ENCODE data around the gene CDH23.
A peak's percentile ranks its signal among the peaks of the same experiment; 100 is the strongest.
"Not testable (repeated sequence)": the region's sequence is repeated elsewhere in the genome, so short reads cannot be mapped to it uniquely, and the experiment has no call there.

The CDH23 gene

DNA sequence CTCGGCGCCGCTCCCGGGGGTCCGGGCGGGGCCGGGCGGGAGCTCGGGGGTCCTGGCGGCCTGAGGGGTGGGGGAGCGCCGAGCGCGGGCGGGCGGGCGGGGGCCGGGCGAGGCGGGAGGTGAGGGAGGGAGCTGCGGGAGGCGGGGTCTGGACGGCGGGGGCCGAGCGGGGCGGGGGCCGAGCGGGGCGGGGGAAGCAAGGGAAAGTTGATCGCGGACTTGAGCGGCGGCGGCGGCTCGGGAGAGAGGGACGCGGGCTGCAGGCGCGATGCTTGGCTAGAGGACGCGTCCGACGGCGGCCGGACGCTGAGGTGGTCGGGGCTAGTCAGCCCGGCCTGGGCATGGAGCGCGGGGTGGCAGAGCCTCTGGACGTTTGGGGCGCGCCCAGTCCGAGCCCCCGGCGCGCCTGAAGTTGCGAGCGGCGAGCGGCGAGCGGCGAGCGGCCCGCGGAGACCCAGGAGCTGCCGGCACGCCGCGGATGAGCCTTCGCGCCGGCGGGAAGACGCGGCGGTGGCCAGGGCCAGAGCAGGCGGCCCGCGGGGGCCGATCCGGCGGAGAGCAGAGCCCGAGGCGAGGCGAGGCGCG is at the start of gene CDH23:
Gene CDH23 (plus strand): TSS at position 210 of the 585 bp plus-strand sequence. CDS start 42,912 bp downstream, outside the sequence.
- DNase-seq, result peak in 1 of 2 experiments; percentile 26

DNA sequence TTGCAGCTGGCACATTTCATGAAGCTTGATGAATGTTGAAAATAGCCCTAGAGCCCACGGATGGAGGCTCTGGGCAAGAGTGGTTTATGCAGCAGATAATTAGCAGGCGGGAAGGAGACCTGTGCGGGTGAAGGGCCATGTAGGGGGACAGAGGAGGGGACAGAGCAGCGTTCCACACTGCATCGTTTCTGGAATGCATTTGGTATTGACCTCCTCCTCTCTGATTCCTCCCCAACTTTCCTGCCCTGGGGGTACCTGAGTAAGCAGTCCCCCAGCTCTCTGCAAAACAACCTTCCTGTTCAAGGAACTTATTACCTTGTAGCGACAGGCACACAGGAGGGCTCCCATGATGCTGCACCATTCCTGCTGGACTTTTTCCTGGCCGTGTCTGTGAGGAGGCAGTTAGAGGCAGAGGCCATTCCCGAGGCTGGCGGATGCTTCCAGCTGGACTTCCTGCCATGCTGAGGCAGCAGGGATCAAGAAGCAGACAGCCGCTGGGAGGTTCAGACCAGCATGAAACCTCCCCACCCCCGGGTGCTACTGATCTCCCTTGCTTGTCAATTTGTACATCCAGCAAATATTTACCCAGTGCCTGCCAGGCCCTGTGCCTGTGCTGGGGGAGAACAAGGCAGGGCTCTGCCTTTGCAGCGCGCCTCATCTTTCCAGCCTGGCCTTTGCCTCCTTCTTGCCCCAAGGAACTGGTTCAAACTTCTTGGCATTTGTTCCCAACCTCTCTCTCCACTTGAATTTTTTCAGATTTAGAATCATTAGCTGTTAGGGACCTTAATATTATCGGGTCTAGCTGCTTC is 48.9 kb upstream of the CDH23 start:
- no peak for DNase-seq

DNA sequence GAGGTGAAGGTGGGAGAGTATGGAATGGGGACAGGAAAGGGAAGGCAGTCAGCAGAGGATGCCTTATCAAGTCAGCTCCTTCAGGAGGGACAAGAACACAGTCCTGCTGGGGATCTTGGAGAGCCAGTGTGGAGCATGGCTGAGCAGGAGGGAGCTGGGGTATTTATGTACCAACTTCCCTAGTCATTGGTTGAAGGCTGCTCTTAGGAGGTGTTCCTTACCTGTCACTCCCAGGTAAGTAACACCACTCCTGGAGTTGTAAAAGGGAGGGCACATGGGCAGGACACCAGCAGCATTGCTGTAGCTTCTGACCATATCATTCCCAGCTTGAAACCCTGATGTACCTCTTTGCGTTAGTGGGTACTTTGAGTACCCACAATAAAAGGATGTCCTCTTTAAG is 47.9 kb upstream of the CDH23 start:
- no peak for DNase-seq

DNA sequence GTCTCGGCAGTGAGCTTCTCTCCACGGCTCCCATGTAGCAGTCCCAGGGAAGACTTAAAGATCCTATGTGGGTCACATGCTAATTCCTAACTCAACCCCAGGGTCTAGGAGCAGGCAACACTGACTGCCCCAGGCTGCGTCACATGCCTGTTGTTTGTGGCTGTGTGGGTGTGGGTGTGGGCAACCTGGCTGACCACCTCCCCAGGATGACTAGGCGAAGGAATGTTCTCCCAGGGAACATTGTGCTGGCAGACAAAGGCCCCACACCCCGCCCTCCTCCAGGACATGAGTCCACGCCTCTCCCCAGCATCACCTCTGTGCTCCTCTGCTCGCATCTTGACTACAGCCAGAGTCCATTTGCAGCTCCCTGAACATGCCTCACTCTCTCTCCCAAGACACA is 47.3 kb upstream of the CDH23 start:
- DNase-seq, result no peak

DNA sequence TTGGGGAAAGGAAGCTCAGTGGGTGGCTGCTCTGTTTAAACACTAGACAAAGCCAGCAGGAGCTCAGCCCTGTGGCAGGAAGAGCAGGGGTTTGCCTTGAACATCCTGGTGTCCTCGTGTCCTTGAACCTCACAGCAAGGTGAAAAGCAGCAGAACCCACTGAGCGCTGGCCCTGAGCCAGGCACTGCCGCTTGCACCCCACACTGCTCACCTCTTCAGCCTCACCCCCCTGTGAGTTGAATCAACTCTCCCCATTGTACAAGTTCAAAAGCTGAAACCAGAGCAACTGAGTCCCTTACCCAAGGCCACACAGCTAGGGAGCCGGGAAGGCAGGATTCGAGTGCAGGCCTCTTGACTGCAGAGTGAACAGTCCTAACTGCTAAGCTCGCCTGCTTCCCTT is 45.6 kb upstream of the CDH23 start:
- DNase-seq, result no peak

DNA sequence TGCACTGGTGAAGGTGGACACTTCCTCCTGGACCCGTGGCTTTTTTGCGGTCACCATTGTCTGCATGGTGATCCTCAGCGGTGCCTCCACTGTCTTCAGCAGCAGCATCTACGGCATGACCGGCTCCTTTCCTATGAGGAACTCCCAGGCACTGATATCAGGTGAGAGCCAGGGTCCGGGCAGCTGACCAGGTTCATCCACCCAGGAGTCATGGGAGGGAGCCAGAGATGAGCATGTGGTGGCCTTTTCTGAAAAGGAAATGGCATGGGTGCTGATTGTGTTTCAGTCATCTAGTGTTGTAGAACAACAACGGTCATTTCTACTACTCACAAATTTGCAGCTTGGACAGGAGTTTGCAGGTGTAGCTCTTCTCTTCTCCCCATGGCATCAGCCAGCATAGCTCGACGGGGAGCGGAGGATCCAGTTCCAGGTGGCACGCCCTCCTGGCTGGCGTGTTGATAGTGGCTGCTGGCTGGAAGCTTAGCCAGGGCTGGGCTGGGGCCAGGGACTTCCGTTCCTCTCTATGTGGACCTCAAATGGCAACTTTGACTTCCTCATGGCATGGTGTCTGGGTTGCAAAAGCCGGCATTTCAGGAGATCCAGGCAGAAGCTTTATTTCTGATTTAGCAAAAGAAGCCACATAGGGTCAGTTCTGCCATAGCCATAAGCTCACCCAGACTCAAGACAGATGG is 44.9 kb upstream of the CDH23 start:
- DNase-seq, result no peak

DNA sequence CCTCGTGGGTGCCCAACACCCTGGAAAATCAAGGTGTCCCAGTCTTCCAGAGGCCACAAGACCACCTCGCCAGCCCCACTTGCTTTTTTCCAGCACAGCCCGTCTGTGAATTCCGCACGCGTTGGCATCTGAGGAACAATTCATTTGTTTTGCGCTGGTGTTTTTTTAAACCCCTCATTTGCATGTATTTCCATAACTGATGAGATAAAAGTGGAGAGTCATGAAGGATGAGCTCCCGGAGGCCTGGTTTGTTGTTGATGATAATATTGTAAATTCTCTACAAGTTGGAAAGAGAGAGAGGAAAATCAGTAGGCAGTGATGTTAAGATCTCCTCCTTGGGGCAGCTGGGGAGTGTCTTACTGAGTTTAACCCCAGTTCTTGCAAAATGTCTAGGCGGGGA is 43.1 kb upstream of the CDH23 start:
- DNase-seq, result no peak

DNA sequence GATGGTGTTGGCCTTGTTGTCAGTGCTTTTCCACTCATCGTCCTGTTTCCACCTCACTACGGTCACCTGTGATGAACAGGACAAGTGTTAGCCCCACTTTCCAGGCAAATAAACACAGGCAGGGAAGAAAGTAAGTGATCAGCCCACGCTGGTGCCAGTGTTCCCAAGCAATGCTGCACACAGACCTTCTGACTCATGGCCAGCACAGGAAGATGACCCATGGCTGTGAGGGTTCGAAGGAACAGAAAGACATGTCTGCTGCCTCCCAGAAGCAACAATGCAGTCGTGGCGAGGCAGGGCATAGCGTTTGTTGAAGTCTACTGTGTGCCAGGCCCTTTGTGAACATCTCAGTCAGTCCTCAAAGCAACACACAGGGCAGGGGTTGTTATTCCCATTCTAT is 41.9 kb upstream of the CDH23 start:
- no peak for DNase-seq

DNA sequence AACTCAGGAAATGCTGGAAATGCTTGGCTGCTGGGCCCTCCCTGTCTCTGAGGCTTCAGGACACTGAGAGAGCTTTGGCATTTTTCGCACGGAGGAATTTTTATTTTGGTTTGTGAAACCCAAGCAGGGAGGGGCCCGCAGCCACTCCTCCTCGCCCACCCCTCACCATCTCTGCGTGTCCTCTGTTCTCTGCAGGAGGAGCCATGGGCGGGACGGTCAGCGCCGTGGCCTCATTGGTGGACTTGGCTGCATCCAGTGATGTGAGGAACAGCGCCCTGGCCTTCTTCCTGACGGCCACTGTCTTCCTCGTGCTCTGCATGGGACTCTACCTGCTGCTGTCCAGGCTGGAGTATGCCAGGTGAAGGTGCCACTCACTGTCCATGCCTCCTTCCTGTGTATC is 40.8 kb upstream of the CDH23 start:
- no peak for DNase-seq

DNA sequence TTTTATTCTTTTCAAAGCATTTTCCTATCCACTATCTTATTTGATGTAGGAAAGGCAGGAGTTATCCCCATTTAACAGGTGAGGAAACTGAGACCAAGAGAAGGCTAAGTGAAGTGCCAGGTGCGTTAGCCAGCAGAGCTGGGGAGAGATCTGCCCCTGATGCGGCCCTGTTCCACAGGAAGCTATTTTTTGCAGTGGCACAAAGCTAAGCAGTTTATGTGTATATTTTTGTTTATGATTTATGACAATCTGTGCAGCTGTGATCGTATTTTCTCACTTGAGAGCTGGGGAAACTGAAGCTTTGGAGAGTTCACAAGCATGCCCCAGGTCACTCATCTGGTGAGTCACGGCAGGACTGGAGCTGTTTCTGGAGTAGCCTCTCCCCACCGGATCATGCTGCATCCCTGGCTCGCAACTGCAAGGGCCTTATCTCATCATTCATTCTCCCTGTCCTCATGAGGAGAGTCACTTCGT is 38.9 kb upstream of the CDH23 start:
- no peak for DNase-seq

DNA sequence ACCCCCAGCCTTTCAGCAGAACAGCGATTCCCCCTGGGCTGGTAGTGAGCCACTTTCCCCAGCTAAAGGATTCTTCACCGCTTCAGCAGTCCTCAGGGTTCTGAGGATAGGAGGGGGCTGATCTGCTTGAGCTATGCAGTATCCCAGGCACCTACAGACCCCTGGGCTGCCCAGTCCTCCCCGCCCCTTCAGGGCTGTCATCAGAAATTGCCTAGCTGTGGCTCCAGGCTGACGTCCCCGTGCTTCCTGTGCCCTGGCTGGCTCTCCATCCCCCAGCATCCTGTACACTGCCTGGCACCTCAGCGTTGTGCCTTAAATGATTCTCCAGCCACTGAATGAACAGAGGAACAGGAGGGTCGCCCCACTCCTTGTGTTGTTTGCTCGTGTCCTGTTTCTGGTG is 38.4 kb upstream of the CDH23 start:
- no peak for DNase-seq

DNA sequence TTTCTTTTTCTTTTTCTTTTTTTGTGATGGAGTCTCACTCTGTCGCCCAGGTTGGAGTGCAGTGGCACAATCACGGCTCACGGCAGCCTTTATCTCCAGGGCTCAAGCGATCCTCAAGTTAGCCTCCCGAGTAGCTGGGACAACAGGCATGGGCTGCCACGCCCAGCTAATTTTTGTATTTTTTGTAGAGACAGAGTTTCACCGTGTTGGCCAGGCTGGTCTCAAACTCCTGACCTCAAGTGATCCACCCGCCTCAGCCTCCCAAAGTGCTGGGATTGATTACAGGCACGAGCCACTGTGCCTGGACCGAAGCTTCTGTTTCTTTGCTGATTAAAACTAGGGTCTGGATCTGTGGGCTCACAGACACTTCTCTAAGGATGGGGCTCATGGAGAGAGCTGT is 37.8 kb upstream of the CDH23 start:
- DNase-seq, result not testable (repeated sequence)

DNA sequence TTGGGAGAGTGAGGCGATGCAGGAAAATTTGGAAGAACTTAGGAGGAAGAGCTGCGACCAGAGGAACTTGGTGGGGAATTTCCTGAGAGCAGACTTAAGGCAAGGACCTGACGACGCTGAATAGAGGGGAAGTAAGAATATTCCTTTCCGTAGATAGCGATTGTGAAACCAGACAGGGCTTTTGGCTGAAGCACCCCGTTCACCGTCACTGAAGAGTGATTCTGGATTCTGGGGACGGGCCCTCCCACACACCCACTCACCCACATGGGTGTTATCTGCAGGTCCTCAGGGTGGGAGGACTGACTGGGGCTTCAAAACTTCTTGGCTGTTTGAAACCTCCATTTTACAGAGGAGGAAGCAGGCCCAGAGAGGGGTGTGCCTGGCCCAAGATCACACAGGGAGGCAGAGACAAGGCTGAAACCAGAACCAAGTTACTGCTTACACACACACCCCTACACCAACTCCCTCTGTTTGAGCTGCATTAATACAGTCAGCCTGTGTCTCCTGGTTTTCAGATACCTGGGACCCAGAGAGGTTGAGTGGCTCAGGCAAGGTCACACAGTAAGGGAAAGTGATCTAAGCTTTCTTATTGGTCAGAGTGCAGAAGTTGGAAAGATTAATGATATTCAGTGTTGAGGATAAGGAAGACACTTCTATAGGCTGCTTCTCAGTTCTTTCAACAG is 37.2 kb upstream of the CDH23 start:
- peak; percentile 83 to 88 for DNase-seq

DNA sequence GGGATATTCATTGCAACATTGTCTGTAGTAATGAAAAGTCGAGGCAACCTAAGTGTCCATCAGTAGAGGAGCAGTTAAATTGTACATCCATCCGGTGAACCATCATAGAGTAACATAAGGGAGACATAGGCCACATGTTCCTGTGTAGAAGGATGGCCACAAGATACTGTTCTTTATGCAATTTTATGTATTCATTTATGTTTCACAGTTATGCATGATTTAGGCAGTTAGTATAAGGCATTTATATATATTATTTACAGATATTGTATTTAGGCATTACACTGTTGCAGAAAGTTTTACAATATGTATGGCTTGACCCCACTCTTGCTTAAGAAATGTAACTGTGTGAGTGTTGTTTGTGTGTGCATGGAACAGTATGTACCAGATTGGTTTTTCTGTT is 36.0 kb upstream of the CDH23 start:
- DNase-seq, result no peak

DNA sequence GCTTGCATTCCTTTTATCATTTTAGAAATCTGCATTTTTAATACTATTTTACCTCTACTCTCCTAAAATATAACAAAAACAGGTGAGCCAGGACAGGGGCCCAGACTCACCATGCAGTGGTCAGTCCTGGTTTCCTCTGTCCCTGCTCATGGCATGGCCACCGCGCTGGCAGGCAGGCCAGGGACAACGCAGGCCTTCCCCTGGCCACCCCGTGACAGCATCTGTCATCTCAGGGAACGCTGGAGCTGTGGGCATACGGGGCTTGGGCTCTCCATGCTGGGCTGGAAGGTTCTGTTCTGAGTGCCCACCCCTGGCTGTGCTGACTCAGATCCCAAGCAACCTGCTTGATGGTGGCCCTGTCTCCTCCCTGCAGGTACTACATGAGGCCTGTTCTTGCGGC is 35.1 kb upstream of the CDH23 start:
- DNase-seq, result no peak

DNA sequence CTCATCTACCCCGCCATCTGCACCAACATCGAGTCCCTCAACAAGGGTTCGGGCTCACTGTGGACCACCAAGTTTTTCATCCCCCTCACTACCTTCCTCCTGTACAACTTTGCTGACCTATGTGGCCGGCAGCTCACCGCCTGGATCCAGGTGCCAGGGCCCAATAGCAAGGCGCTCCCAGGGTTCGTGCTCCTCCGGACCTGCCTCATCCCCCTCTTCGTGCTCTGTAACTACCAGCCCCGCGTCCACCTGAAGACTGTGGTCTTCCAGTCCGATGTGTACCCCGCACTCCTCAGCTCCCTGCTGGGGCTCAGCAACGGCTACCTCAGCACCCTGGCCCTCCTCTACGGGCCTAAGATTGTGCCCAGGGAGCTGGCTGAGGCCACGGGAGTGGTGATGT is 34.6 kb upstream of the CDH23 start:
- DNase-seq, result no peak

DNA sequence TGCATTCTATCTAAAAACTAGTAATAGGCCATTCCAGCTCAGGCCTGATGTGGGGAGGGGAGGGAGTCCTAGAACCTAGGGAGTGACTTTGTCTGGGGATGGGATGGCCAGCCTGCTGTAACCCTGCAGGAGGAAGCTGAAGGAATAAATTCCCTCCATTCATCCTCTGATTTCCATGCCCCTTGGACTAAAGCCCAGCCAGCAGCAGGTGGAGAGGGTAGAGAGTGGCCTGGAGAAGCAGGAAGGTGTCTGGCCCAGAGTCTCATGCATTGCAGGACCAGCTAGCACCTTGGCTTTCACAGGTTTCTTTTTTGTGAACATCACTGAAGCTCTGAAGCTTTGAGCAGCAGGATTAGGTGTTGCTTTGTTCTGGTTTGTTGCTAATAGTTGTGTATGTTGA is 32.8 kb upstream of the CDH23 start:
- DNase-seq, result no peak

DNA sequence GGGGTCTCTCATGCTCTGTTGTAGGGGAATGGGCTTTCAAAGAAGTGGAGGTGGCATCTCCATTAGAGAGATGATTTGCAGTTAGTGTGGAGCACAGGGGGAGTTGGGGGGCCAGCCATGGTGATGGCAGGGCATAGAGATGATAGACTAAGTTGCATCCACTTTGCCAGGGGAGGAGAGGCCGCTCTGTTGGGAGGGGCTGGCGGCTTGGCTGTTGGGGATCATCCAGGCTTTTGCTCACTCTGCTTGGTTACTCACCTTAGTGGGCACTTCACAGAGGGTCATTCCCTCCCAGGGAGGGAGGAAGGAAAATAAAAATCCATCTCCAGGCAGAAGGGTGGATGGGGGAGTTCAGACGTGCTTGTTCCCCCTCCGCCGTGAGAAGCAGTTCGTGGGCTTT is 31.4 kb upstream of the CDH23 start:
- no peak for DNase-seq

DNA sequence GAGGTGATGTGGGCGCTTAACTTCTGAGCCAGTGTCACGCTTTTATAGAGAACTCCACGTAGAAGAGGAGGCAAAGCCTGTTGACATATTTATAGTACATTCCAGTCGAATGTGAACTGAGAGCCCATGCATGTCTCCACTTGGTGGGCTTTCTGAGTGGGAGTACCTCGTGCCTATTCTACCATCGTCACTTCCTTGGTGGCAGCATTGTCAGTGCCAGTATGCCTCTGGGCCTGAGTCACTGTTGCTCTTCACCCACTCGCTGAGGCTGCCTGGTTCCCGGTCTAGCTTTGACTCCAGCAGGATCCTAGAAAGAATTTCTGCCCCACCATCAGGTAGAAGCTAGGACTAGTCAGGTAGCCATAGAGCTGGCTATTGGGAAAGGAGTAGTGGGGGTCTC is 30.0 kb upstream of the CDH23 start:
- DNase-seq, result no peak

DNA sequence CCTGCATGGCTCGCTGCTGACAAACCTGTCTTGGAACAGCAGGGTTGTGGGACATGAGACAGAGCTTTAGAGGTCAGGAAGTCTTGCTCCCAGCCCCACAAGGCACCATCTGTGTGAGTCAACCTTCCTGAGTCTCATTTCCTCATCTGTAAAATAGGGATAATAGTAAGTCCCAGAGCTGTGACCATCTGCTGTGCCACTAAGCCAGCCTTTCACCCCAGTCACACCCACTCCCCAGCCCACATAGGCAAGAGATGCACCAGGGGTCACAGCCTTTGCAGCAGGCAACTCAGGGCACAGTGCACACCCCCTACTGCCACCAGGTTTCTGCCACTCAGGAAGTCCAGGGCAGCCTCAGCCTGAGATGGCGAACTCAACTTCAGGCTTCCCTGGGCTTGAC is 29.4 kb upstream of the CDH23 start:
- DNase-seq, result peak; percentile 58 to 67

DNA sequence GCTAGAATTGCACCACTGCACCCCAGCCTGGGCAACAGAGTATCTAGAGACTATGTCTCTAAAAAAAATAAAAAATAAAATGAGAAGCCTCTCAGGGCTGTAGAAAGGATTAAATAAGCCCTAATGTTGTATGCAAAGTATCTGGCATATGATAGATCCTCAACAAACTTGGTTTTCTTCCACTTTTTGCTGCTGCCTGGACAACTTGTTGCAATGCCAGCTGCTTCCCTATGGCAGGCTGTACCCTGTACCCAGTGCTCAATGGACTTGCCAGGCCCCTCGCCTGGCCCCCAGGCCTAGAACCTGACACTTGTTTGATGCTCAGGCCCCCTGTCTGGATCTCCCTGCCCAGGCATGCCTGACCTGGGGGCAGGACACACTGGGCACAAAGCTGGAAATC is 28.5 kb upstream of the CDH23 start:
- DNase-seq, result no peak

DNA sequence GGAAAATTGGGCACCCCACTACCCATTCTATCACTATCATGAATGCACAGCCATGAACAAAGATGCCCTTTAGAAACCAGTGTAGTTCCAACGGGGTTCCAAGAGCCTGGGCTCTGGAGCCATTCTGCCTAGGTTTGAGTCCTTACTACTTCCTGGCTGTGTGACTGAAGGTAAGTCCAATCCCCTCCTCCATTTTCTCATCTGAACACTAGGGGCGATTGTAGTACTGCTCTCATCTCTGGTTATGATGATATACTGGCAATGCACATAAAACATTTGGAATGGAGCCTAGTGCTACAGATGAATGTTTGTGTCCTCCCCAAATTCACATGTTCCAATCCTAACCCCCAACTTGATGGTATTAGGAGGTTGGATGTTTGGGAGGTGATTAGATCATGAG is 28.1 kb upstream of the CDH23 start:
- peak in 1 of 2 experiments; percentile 16 for DNase-seq

DNA sequence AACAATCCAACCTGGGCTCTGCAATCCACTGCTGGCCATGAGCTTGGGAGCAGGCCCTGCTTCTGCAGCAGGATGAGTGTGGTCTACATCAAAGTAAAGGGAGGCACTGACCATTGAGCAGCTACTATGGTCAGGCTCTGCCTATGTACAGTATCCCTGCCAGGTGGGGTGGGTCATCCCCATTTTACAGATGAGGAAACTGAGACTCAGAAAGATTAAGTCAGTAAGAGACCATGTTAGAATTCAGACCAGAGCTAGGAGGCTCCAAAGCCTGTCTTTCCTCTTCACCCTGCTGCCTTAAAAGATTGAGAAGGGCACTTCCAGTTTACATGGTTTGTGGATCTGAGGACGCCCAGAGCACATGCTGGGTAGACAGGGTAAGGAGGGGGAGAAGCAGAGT is 27.1 kb upstream of the CDH23 start:
- DNase-seq, result no peak

DNA sequence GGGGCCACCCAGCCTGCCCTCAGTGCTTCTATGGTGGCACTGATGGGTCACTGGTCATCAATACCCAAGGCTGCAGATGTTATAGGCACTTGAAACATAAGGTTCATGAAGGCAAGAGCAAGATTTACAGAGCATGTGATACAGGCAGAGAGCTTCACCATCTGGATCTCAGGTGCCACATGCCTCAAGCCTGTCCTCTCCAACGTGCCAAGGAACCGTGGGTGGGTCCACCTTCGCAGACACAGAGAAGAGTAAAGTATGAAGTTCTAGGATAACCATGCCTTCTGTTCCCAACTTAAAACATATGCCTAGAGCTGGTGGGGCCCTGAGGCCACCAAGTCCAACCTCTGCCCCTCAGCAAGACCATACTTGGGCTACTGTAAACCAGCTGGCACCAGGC is 26.7 kb upstream of the CDH23 start:
- no peak for DNase-seq
